NCI-H1105 (cell line): ENCODE data around the gene LRP1-AS.

Experiments used
- DNase-seq: peaks from one replicate; lab custom pipeline; 2025; lab: John Stamatoyannopoulos, UW

LRP1-AS gene

DNA sequence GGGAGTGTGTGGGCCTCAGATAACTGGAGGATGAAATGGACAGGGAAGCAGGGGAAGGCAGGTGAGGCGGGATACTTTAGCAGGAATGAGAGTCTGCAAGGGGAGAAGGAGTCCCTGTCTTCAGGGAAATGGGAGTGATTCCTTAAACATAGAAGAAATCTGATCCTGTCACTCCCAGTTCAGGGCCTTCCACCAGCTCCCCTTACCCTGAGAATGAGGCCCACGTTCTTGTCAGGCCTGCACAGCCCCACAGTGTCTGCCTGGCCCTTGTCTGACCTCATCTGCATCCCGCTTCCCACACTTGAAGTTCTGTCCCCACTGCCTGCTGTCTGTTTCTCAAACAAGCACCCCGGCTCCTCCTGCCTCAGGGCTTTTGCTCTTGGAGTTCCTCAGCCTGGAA, 12.6 kb upstream of the LRP1-AS start:
- DNase-seq = no peak

DNA sequence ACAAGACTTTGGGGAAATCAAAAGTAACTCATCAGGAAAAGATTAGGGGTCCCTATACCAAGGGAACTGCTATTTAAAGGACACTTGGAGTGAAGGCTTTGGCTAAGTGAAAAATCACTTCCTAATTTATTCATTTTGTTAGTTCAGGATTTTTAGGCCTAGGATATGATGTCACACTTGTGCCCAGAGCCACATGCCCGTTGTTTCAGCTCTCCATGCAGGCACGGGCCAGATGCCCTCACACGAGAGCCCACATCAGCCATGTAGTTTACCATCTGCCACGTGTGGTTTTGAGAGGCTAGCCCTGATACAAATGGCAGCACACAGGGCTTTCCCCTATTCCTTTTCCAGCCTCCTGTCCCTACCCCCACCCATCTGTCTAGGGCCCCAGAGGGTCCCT, 11.9 kb upstream of the LRP1-AS start:
- no peak for DNase-seq

DNA sequence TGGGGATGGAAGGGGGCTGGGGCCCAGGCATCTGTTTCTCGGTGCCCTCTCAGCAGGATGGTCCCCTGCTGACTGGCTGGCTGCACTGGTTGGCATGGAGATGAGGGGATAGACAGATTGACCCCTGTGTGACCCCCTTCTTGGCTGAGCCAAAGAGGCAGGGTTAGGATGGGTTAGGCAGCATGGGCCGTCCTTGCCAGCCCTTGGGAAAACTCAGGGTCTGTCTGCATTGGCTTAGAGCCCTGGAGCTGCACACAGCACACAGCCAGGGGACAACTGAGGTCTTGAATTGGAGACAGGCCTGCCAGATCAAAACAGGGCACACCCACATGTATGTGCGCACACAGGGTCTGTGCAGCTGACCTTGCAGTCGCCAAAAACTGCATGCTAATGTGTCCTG, 11.2 kb upstream of the LRP1-AS start:
- DNase-seq = no peak

DNA sequence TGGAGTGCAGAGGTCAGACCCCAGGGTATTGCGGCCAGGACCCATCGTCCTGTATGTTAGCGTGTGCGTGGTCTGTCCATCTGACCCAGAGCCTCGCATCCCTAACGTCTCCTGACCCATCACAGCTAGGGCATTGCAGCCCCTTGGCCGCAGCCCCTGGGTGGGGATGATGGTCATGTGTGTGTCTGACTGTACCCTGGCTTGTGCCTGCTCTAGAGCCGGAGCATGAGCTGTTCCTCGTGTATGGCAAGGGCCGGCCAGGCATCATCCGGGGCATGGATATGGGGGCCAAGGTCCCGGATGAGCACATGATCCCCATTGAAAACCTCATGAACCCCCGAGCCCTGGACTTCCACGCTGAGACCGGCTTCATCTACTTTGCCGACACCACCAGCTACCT, 10.8 kb upstream of the LRP1-AS start:
- no peak for DNase-seq

DNA sequence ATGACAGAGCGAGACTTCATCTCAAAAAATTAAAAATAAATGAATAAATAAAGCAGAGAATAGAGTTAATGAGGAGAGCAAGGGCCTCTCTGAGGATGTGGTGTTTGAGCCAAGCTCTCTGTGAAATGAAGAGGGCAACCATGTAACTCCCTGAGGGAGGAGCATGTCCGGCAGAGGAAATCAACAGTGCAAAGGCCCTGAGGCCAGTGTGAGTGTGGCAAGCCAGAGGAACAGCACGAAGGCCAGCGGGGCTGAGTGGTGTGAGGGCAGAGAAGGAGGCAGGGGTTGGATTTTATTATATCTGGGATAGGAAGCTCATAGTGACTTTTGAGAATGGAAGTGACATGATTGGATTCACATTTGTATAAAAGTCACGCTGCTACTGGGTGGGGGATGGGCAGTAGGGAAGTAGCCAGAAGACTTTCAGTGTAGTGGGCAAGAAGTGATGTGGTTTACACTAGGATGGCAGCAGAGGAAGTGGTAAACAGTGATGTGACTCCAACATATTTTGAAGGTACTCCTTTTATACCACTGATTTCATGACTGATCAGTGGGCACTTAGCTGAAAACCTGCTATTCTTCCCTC, 10.3 kb upstream of the LRP1-AS start:
- no peak for DNase-seq

DNA sequence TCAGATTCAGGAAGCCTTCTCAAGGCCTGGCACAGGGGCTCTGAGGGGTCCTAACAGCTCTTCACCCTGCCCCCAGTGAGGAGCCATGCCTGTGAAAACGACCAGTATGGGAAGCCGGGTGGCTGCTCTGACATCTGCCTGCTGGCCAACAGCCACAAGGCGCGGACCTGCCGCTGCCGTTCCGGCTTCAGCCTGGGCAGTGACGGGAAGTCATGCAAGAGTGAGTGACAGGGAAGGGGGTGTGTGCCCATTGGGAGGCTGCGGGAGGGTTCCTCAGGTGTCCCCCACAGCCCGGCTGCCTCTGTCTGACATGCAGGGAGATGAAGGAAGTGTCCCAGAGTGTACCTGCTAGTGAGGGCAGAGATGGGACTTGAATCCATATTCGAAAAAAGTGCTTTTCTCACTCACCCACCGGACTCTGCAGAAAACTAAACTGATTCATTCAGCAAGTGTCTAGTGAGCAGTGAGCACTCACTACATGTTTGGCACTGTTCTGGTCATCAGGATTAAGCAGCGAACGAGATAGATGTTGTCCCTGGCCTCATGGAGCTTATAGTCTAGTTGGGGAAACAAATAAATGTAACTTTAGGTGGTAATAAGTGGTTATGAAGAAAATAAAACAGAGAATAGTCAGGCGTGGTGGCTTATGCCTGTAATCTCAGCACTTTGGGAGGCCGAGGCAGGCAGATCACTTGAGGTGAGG, 9.4 kb upstream of the LRP1-AS start:
- DNase-seq = no peak

DNA sequence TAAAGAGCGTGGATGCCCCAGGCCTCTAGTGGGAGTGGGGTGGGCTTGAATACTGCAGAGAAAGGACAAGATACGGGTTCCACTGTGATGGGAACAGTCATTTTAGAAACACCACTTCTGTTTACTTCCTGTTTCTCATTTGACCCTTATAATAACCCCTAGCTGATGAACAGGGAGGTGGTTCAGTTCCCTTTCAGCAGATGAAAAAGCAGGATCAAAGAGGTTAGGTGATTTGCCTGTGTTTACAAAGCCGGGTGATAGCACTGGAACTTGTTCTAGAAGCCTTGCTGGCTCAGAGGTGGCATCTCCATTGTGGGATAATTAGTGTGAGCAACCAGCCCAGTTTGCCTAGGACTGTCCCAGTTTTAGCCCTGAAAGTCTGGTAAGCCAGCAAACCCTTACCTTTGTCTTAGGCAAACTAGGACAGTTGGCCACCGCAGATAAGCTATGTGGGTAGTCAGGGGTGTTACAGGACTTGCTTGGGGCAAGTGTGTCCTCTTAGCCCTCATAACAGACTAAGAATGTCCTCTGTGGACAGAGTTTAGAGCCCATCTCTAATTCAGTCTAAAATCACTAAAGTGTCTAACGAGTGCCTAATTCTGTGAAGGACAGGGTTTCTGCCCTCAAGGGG, 7.5 kb upstream of the LRP1-AS start:
- DNase-seq = no peak

DNA sequence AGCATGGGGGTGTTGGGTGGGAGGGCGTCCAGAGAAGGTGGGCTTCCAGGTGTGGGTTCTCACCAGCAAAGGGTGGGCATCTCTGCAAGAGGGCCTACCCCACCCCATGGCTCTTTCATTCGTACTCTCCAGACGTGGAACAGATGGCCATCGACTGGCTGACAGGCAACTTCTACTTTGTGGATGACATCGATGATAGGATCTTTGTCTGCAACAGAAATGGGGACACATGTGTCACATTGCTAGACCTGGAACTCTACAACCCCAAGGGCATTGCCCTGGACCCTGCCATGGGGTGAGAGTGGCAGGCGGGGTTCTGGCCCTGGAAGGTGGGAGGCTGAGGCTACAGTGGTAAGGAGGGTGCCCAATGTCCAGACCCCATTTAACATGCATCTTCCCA, 6.7 kb upstream of the LRP1-AS start:
- no peak for DNase-seq

DNA sequence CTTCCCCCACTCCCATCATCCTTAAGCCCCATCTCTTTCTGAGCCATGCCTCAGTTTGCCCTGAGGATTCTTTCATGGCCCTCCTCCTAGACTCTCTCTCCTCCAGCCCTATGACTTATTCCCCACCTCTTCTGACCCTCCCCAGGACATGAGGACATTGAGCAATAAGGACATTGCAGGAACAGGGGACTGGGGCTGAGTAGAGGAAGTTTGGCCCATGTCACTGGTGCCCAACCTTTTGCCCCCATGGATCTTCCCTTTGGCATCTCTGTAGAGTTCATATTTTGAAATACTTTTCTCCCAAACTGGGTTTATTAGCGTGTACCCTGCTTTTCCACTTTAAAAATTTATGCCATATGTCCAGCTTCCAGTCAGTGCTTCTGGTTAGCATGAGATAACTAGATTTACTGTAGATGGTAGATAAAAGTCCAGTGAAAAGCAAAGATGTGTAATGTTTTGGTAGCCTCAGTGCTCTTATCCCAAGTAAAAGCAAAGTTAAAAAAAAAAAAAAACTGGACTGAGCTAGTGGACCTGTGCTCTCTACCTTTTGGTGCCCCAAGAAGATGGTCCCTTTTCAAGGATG, 6.1 kb upstream of the LRP1-AS start:
- no peak for DNase-seq

DNA sequence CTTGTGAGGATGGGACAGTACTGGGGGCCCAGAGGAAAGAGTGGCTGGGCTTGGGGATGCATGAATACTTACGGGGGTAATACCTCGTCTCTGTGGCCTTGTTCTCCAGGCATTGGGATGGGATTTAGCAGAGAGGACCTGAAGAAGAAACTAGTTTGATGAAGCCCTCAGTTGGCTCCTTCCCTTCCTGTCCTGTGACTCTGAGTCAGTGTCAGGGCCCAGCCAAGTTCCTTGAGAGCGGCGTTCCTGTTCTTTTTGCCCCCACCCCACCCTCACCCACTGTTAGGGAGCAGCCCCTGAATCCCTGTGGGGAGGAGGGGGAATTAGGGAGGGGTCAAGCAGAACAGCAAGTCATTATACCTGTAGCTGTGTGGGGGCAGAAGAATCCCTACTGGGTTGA, 5.2 kb upstream of the LRP1-AS start:
- no peak for DNase-seq

DNA sequence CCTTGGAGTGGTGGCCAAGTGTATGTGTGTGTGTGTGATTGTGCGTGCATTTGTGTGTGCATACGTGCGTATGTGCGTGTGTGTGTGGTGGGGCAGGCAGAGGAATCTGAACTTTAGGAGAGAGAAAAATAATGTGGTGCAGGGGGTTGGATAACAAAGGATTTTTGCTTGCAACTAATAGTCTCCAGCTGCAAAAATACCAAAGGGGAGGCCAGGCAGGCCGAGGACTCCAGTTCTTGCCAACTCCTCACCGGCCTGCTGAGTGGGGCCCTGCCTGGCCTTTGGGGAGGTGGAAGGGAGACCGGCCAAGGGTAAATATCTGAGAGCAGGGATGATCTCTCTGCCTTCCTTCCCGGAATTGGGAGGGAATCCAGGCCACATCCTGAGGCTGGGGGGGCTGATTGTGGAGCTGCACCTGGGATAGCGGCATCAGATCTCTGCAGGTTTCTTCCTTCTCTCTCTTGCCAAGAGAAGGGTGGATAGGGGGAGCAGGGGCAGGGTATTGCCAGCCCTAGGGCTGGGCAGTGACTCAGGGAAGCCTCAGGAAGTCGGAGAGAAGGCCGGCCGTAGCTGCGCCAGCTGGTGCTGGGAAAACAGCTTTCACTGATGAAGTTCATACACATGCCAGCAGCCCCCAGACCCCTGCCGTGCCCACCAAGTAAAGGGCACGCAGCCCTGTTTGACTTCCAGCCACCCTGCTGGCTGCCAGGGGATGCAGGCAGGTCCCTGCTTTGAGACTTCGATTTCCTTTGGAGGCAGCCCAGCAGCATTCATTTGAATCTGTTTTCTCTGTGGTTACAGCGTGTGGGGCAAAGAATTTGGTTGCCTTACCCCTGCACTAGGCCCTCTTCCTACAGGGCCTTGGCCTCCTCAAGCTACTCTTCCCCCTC, 4.6 kb upstream of the LRP1-AS start:
- no peak for DNase-seq

DNA sequence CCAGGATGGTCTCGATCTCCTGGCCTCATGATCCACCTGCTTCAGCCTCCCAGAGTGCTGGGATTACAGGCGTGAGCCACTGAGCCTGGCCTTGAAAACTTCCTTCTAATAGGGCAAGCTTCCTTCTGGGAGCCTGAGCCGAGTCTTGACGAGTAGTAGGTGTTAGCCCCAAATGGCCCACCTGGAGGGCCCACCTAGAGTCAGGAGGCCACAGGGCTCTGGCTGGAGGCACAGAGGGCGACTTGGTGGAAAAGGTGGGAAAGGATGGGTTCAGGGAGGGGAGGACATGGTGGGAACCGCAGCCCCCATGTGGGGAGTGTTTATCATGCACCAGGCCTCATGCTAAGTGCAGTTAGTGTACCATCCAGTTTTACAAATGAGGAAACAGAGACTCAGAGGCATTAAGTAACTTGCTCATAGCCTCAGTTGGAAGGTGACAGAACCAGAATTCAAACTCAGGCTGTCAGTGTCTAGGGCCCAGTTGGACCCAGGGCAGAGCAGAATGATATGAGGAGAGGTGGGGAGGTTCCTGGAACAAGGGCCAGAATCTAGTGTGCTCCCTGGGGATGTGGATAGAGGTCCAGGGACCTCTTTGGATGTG, 3.1 kb upstream of the LRP1-AS start:
- DNase-seq = no peak

DNA sequence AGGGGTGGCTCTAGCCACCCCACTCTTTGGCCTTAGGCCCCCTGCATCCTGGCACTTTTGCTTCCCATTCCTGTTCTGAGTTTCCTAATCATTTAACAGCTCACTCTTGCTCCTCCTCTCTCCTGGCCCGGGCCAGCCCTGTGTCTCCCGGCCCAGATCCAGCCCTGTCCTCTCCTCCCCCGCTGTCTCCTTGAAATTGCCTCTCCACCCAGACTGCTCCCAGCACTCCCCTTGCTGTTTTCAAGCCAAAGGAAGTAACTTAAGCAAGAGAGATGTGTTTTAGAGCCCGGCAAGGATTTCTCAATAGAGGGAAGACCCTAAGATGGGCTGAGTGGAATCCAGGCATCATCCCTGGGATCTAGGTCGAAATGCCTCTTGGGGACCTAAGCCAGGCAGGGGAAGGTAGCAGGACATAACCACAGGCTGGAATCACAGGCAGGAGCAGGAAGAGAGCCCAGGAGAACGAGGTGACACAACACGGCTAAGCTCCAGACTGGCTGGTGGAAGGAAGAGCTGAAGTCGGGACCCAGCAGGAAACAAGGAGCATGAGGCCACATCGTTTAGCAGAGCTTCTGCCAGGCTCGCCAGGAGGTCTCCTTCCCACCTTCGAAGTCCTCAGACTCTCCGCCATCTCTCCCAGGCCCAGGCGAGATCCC, 2.0 kb upstream of the LRP1-AS start:
- DNase-seq = no peak

DNA sequence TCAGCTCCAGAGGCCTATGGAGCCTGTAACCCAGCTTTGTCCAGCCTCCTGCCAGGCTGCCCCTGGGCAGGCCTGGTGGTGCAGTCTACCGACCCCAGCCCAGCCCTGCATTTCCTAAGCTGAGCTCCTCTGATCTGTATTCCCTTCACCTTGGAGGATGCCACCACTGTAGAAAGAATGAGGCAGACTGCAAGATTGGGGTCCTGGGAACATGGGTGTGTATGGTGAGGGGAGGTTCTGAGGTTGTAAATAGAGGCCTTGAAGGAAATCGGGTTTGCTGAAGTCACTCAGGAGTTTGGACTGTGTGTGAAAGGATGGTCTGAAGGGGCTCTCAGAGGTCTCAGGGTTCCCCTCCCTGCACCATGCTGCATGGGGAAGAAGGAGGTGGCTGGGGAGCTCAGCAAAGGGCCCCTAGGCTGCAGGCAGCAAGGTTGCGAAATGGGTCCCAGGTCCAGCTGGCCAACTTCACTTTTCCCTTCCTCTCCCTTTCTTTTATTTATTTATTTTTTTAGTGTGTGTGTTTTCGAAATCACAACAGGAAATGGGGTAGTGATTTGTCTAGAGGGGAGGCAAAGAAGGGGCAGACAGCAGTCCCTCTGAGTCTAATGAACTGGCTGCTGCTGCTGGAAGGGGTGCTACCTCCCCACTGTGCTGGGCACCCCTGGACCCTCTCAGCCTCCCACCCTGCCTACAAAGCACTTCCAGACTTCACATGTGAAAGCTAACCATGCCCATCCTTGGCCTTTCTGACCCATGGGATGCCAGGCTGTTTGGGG, 1.2 kb upstream of the LRP1-AS start:
- DNase-seq = no peak

DNA sequence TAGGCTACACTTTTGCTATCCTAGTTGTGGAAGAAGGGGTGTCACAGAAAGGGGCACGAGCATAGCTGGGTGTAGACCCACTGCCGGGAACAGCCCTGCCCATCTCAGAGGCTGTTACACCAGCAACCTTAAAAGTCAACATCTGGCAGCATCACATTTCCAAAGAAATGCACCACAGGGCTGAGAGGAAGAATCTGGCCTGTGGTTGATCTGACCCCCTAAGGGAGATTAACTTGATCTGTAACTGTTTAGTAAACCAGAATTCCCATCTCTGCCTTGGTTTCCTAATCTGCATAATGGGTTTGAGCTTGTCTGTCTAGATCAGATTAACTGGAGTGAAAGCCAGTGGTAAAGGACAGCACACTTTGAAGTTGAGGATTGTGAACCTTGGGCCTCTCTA, 1.3 kb downstream of the LRP1-AS start:
- no peak for DNase-seq

DNA sequence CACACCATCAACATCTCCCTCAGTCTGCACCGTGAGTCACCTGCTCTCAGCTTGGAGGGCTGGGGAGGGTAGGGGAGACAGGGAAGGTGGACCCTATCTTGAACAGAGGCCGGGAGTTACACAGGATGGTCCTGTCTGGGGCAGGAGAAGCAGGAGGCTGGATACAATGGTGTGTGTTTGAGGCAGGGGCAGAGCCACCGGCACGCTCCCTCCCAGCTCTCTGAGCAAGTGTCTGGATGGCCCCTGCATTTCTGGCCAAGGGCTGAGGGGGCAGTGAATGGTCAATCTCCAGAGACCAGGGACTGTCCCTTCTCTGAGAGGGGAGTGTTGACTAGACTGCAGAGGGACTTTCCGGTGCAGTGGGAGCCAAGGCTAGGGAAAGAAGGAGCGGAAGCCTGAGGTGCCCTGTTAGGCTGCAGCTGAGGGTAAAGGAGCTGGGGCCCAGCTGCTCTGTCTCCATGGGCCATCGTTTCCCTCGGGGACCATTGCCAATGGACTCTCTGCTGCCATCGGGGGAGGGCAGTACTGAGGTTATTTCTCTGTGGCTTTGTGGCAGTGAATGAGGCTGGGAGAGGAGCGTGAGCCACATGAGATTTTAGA, 1.9 kb downstream of the LRP1-AS start:
- no peak for DNase-seq

DNA sequence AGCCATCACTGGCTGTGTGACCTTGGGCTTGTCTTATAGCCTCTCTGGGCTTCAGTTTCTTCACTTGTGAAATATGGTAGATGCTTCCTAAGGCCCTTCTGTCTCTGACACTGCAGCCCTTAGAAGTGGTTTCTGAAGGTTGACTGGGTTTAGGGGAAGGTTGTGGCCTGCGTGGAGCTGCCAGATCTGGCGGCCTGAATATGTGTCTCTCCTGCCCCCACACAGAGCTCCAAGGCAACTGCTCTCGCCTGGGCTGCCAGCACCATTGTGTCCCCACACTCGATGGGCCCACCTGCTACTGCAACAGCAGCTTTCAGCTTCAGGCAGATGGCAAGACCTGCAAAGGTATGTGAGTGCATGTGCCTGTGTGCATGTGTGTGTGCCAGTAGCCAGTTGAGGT, 4.0 kb downstream of the LRP1-AS start:
- DNase-seq = no peak

DNA sequence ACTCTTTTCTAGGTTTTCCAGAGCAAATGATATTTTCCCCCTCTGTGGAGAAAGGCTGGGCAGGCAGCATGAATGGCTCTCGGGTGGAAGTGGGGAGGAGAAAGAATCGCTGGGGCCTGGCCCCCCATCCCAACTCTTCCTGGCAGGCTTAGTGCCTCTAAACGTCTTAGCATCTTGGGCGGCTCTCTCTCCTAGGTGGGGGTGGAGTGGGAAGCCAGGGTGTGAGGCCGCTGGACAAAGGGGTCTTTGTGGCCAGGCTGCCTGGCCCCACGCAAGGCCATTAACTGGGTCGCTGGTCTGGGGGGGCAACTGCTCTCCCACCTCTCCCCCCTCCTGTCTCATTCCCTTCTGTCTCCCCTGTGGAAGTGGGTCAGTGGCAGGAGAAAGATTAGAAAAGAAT, 4.7 kb downstream of the LRP1-AS start:
- no peak for DNase-seq

DNA sequence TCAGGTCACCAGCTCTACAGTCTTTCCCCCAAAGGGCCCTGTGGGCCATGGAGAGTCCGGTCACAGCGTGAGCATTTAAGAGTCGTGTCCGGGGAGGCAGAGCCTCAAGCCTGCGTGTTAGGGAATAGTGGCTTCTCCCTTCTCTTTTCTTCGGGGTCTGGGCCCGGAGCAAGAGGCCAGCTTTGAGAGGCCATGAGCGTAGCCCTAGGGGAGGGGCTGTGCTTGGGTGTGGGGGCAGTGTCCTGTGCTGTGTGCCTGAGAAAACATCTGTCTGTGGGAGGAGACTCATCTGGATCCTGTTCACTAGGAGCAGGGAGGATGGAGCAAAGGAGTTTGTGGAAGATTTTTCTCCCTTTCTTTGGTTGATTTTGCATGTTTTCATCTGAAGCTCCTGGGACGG, 5.3 kb downstream of the LRP1-AS start:
- no peak for DNase-seq

DNA sequence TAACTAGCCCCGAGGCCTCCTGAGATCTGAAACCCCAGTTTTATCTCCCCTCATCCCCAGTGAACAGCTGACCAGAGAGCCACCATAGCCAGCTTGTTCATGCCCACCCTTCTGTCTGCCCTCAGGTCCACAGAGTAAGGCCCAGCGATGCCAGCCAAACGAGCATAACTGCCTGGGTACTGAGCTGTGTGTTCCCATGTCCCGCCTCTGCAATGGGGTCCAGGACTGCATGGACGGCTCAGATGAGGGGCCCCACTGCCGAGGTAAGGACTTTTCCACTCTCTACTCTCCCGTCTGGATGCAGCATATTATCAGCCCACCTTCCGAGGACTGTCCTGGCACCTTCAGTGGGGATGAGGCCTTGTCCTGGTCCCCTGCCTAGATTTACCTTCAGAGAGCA, 6.2 kb downstream of the LRP1-AS start:
- DNase-seq = no peak
